Adipocyte (in vitro differentiated cells): Measurements from ENCODE around the gene CLASP1.
"Not testable (repeated sequence)": the region's sequence is repeated elsewhere in the genome, so short reads cannot be mapped to it uniquely, and the experiment has no call there.

ENCODE experiments used
- DNase-seq: peaks from one replicate; pipeline ENCODE4 v3.0.0-alpha.2; 2015; ENCODE audit warnings: low read depth
- H3K27me3 ChIP-seq: replicated peaks from 2 replicates; pipeline ENCODE4 v1.7.0; 2013; ENCODE audit warnings: mild to moderate bottlenecking, low read length, moderate library complexity; ENCODE audit not compliant: control insufficient read depth, insufficient read depth
- H3K36me3 ChIP-seq: 2 replicates; pipeline ENCODE4 v1.7.0; 2013; ENCODE audit warnings: low read length, mild to moderate bottlenecking, moderate library complexity; ENCODE audit not compliant: control insufficient read depth, insufficient read depth, severe bottlenecking
- H3K4me1 ChIP-seq: 2 replicates; pipeline ENCODE4 v1.7.0; 2013; ENCODE audit warnings: mild to moderate bottlenecking, low read length, moderate library complexity; ENCODE audit not compliant: control insufficient read depth, insufficient read depth
- H3K4me3 ChIP-seq: 2 replicates; pipeline ENCODE4 v1.7.0; 2013; ENCODE audit warnings: mild to moderate bottlenecking, low read length, moderate library complexity
- H3K9ac ChIP-seq: 2 replicates; pipeline ENCODE4 v1.7.0; 2013; ENCODE audit warnings: mild to moderate bottlenecking, low read length, moderate library complexity
- H3K9me3 ChIP-seq: 2 replicates; pipeline ENCODE4 v1.7.0; 2013; ENCODE audit warnings: mild to moderate bottlenecking, low read length, moderate library complexity; ENCODE audit not compliant: control insufficient read depth

CLASP1 gene

DNA sequence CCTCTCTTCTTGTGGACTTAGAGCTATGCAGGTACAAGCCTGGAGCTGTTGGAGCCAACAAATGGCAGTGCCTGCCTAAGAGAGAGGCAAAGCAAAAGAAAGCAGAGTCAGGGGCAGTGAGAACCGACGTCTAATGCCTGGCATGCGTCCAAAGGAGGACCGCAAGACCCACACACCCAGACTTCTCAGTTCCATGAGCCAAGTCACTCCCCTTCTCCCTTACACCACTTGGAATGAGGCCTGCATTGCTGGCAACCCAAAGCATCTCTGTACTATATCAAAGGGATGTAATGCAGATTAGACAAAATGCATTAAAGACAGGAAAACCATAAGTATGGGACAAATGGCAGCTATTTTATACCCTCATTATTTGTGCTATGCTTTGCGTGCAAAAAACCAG, 168.4 kb downstream of the CLASP1 start:
- H3K36me3 ChIP-seq: peaks cover 6% of the 10 kb centered on the region
- peak; percentile 88 for DNase-seq
- no peaks in the 10 kb centered on the region for H3K27me3 ChIP-seq
- no peak overlapping the region for H3K9ac ChIP-seq
- peaks cover 50% of the 10 kb centered on the region for H3K4me1 ChIP-seq
- no peaks in the 10 kb centered on the region for H3K9me3 ChIP-seq
- H3K4me3 ChIP-seq: peak overlapping the region; percentile 6

- H3K36me3 ChIP-seq: peaks cover 6% of the 10 kb centered on the region
- H3K4me3 ChIP-seq: peak overlapping the region; percentile 6
- no peaks in the 10 kb centered on the region for H3K27me3 ChIP-seq
- peaks cover 44% of the 10 kb centered on the region for H3K4me1 ChIP-seq
- H3K9me3 ChIP-seq: no peaks in the 10 kb centered on the region
- DNase-seq: peak; percentile 56
- H3K9ac ChIP-seq: no peak overlapping the region
These were observed 169.3 kb downstream of the CLASP1 start for GRCh38 chr2:121479882-121480522.

DNA sequence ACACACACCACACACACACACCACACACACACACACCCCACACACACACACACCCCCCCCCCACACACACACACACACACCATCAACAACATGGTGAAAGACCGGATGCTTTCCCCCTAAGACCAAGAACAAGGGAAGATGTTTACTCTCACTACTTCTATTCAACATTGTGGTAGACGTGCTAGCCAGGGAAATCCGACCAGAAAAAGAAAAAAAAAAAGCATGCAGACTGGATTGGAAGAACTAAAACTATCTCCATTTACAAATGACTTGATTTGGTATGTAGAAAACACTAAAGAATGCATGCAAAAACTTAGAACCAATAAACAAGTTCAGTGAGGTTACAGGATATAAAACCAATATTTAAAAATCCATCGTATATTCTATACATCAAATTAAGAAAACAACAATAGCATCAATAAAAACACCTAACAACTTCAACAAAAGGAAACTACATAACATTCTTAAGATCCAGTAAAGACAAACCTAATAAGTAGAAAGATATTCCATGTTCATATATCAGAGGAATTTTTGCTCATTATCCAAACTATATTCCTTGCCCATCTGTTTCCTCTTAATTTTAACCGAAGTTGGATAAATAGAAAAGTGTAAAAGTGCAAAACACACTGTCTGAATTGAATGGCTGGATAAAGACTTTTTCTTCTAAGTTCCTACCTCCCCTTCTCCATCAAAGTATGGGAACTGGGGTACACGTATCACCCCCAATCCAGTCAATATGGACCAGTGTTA, 170.1 kb downstream of the CLASP1 start:
- no peak overlapping the region for H3K4me3 ChIP-seq

DNA sequence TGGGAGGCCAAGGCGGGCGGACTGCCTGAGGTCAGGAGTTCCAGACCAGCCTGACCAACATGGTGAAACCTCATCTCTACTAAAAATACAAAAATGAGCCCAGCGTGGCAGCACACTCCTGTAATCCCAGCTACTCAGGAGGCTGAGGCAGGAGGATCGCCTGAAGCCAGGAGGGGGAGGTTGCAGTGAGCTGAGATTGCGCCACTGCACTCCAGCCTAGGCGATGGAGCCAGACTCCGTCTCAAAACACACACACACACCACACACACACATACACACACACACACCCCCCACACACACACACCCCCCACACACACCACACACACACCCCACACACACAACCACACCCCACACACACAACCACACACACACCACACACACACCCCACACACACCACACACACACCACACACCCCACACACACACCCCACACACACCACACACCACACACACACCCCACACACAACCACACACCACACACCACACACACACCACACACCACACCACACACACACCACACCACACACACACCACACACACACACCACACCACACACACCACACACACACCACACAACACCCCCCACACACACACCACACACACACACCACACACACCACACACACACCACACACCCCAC, 170.8 kb downstream of the CLASP1 start:
- not testable (repeated sequence) for H3K27me3 ChIP-seq, DNase-seq, H3K36me3 ChIP-seq, H3K9me3 ChIP-seq, H3K9ac ChIP-seq, H3K4me3 ChIP-seq
- H3K4me1 ChIP-seq: peaks cover 34% of the 10 kb centered on the region

More for the DNA sequence above, 170.1 kb downstream of the CLASP1 start:
- peaks cover 35% of the 10 kb centered on the region for H3K4me1 ChIP-seq
- H3K36me3 ChIP-seq: peaks cover 6% of the 10 kb centered on the region
- no peaks in the 10 kb centered on the region for H3K9me3 ChIP-seq
- DNase-seq: peak; percentile 32
- H3K9ac ChIP-seq: no peak overlapping the region
- no peaks in the 10 kb centered on the region for H3K27me3 ChIP-seq

- Histone ChIP-seq H3K4me1 (peaks cover 45% of the 10 kb centered on the region), H3K36me3 (no peaks in the 10 kb centered on the region), H3K9me3 (no peaks in the 10 kb centered on the region), H3K4me3 (no peak overlapping the region), H3K9ac (no peak overlapping the region), H3K27me3 (no peaks in the 10 kb centered on the region)
- DNase-seq: peak; percentile 34
These were observed 172.6 kb downstream of the CLASP1 start for GRCh38 chr2:121476684-121477083.

DNA sequence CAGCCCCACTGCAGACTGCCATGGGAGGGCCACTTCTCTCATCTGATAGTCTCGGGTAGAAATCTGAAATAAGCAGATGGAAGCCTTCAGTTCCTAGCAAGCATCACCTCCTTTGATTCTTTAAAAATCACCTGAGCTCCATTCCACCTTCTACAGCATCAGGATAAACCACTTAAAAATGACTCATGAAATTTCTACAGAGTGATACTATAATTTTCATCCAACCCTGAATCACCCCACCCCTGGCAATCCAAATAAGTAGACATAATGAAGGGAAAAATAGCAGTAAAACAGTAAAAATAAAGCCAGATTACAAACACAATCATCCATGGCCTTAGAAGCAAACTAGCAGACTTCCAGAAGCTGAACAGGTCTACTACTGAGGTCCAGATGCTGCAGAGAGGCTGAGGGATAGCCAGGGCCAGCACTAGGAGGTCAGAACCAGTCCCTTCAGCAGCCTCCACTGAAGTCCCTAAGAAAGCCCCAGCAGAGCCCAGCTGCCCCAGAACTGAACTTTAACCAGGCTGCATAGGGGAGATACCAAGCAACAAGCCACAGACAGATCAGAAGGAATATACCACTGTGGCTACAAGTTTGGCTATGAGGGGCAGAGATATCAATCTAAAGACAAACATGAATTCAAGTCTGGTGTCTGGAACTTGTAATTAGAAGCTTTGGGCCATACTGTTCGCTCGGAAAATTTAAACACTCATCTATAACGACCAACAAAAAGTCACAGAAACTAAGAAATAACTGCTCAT, 173.3 kb downstream of the CLASP1 start:
- Histone ChIP-seq H3K4me3 (no peak overlapping the region), H3K27me3 (no peaks in the 10 kb centered on the region)
- DNase-seq: no peak

GRCh38 chr2:121473512-121473911, 175.8 kb downstream of the CLASP1 start:
- Histone ChIP-seq H3K4me1 (peaks cover 25% of the 10 kb centered on the region), H3K9ac (no peak overlapping the region)

More for the DNA sequence above, 173.3 kb downstream of the CLASP1 start:
- no peak overlapping the region for H3K9ac ChIP-seq
- H3K36me3 ChIP-seq: no peaks in the 10 kb centered on the region
- peaks cover 46% of the 10 kb centered on the region for H3K4me1 ChIP-seq
- no peaks in the 10 kb centered on the region for H3K9me3 ChIP-seq

DNA sequence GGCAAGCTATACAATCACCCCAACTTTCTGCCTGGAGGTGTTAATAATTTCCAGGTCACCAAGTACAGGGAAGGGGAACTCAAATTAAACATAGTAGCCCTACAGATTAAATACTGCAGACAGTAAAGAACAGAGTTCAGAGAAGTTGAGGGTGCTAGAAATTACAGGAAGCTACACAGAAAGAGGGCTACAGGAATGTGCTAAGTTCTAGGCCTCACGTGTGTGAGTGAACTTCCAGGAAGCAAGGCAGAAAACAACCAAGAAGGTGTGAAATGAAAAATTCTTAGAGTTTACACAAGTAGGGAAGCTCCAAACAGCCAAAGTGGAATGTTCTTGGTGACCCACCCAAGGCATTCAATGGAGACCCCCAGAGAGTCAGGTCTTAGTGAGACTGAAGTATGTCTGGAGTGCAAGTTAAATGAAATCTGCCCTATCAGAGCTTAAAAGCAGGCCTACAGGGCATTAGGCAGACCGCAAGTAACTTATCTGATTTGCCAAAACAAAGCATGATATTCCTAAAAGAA, 176.7 kb downstream of the CLASP1 start:
- no peaks in the 10 kb centered on the region for H3K27me3 ChIP-seq
- no peak overlapping the region for H3K9ac ChIP-seq
- peaks cover 23% of the 10 kb centered on the region for H3K36me3 ChIP-seq
- peaks cover 25% of the 10 kb centered on the region for H3K4me1 ChIP-seq
- no peak overlapping the region for H3K4me3 ChIP-seq
- H3K9me3 ChIP-seq: no peaks in the 10 kb centered on the region
- DNase-seq: no peak

More at GRCh38 chr2:121473512-121473911, 175.8 kb downstream of the CLASP1 start:
- H3K36me3 ChIP-seq: peaks cover 13% of the 10 kb centered on the region
- H3K27me3 ChIP-seq: no peaks in the 10 kb centered on the region
- H3K4me3 ChIP-seq: no peak overlapping the region
- no peak for DNase-seq
- H3K9me3 ChIP-seq: no peaks in the 10 kb centered on the region

GRCh38 chr2:121471532-121472469, 177.5 kb downstream of the CLASP1 start:
- Histone ChIP-seq H3K9ac (no peak overlapping the region), H3K4me1 (peaks cover 25% of the 10 kb centered on the region), H3K36me3 (peaks cover 26% of the 10 kb centered on the region), H3K27me3 (no peaks in the 10 kb centered on the region), H3K4me3 (no peak overlapping the region), H3K9me3 (no peaks in the 10 kb centered on the region)
- DNase-seq: peak; percentile 74

DNA sequence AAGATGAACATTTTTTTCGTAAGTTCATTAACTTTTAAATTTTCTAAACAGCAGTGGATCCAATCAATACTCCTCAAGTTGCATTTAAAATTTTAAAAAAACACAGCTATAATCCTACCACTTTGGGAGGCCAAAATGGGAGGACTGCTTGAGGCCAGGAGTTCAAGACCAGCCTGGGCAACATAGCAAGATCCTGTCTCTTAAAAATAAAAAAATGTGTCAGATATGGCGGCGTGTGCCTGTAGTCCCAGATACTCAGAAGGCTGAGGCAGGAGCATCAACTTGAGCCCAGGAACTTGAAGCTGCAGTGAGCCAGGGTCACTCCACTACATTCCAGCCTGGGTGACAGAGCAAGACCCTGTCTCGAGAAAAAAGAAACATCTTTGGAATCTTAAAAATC, 178.3 kb downstream of the CLASP1 start:
- Histone ChIP-seq H3K36me3 (peaks cover 35% of the 10 kb centered on the region), H3K4me3 (no peak overlapping the region), H3K27me3 (no peaks in the 10 kb centered on the region), H3K4me1 (peaks cover 20% of the 10 kb centered on the region), H3K9ac (no peak overlapping the region), H3K9me3 (no peaks in the 10 kb centered on the region)
- DNase-seq: no peak
